ENCODE data around the gene HDAC8.

GRCh38 chrX:72573158-72573511 is 492 bp upstream of the HDAC8 start:
- TF ChIP-seq CTCF (conservative IDR thresholded peaks at IDR 0.05) (peak; percentile 13; the same call in 1 of the 2 replicates), ZFX (IDR thresholded peaks at IDR 0.05) (no peak)

Data from C4-2B (cell line).